NCI-H2081 (cell line): ENCODE data around the gene CNTN5.

ENCODE experiments used
- DNase-seq, 2 experiments: peaks; one replicate each; lab custom pipeline; 2025; lab: John Stamatoyannopoulos, UW

The CNTN5 gene

DNA sequence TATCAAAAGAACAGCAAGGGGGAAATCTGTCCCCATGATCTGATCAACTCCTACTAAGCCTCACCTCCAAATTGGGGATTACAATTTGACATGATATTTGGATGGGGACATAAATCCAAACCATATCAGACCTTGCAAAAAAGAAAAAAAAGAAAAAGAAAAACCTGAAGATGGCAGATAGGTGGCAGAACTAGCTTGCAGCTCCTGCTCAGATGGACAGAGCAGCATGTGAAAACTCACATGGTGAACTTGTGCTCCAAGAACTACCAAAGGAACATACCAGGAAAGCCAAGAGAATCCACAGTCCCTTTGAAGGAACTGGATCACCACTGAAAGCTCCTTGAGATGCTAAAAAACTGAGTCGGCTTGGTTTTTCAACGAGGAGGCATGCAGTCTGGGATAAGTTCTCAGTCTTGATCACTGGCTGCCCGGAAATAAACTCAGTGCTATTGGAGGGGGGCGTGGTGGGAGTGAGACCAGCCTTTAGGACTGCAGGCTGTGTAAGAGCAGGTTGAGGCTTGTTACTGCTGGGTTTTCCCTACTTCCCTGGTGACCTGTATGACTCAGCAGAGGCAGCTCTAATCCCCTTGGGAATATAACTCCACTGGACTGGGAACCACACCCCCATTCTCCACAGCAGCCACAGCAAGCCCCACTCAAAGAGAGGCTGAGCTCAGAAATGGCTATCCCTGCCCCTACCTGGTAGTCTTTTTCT lies 1308.0 kb downstream of the CNTN5 start:
- DNase-seq = no peak

DNA sequence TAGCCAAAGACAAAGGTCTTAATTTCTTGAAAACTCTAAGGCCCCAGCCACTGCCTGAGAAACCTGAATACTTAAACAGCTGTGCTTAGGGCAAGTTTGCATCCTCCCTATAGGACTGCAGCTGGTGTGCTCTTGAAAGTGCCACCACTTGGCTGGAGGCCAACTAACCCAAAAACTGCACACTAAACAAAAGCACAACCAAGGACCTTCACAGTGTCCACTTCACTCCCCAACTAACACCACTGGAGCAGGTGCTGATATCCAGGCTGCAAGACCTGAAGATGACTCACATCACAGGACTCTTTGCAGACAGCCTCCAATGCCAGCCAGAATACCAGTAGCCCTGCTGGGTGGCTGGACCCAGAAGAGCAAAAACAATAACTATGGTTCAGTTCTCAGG lies 1308.6 kb downstream of the CNTN5 start:
- DNase-seq = no peak

DNA sequence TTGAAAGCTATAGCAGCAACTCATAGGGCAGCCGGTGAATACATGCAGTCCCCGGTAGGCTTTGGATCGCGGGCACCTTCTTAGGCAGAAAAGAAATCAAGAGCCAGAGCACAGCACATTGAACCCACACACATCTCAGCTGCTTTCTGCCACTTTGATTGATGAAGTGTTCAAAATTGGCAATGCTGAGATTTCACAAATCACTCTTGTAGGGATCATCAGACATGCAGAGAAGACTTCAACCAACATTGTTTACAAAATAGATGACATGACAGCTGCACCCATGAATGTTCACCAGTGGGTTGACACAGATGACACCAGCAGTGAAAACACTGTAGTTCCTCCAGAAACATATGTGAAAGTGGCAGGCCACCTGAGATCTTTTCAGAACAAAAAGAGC lies 1316.1 kb downstream of the CNTN5 start:
- DNase-seq = no peak

GRCh38 chr11:100338144-100338840 lies 1317.5 kb downstream of the CNTN5 start:
- DNase-seq = no peak

GRCh38 chr11:100340466-100341319 lies 1319.9 kb downstream of the CNTN5 start:
- no peak for DNase-seq

- DNase-seq = no peak
These were observed 1332.3 kb downstream of the CNTN5 start for GRCh38 chr11:100353083-100353482.

GRCh38 chr11:100354736-100355135 lies 1334.0 kb downstream of the CNTN5 start:
- DNase-seq = no peak

GRCh38 chr11:100356035-100356434 lies 1335.3 kb downstream of the CNTN5 start:
- peak in 1 of 2 experiments; percentile 42 for DNase-seq

GRCh38 chr11:100359281-100359680 lies 1338.5 kb downstream of the CNTN5 start:
- DNase-seq = no peak

- DNase-seq = no peak
These were observed 1347.1 kb downstream of the CNTN5 start for GRCh38 chr11:100367892-100368291.

DNA sequence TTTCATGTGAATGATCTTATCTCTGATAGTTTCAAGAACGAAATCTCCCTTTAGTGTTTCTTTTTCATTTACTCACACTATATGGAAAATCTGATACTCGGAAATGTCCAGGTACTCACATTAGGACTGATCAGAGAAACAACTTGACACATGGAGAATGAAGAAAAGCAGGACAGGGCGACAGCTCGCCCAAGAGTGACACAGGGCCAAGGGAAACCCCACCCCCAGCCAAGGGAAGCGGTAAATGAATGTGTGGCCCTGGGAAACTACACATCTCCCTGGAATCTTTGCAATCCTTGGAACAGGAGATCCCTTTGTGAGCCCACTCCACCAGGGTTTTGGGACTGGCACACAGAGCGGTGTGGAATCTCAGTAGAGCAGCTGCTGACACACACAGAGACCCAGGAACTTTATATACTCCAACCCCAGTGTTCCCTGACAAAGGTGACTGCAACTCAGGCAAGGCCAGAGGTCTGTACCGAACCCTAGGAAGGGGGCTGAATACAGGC lies 1362.7 kb downstream of the CNTN5 start:
- DNase-seq = no peak

GRCh38 chr11:100396266-100396665 lies 1375.5 kb downstream of the CNTN5 start:
- no peak for DNase-seq

GRCh38 chr11:100397401-100397800 lies 1376.7 kb downstream of the CNTN5 start:
- no peak for DNase-seq

DNA sequence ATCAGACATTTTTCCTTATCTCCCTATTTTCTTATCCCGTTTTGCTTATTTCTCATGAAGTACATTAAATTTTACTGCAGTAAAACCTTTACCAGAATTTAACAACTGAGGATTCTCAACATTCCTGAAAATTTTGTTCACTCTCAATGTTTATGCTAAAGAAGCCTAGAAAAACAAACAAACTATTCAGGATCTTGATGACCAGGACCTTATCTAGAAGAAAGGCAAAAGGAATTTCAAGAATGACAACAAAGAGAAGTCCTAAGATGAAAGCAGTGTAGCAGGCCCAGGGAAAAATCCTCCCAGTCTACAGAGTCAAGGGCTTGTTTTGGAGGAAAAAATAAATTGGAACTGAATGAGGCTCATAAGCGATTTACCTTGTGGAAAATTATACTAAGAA lies 1383.1 kb downstream of the CNTN5 start:
- no peak for DNase-seq

GRCh38 chr11:100404907-100405306 lies 1384.2 kb downstream of the CNTN5 start:
- no peak for DNase-seq
